SU-DHL-6 (cell line): Measurements from ENCODE around the gene NEU2.

Experiments used
- CTCF ChIP-seq: fragments of 200-600 bp; sonication (generic); IDR thresholded peaks from one replicate; pipeline ENCODE4 v1.5.1; 2017; ENCODE audit warnings: antibody characterized with exemption, mild to moderate bottlenecking, low read length, moderate library complexity; ENCODE audit not compliant: insufficient read depth, poor library complexity, severe bottlenecking
- EZH2phosphoT487 ChIP-seq: fragments of 200-600 bp; sonication (generic), shearing (Covaris generic); conservative IDR thresholded peaks from 2 replicates; pipeline ENCODE4 v1.6.1; 2018; ENCODE audit warnings: mild to moderate bottlenecking, antibody characterized with exemption, low read length, moderate library complexity, mixed read lengths

- TF ChIP-seq CTCF: no peak
- no peak for TF ChIP-seq EZH2phosphoT487
These were observed 49.4 kb upstream of the NEU2 start for GRCh38 chr2:232982926-232983668.
